ENCODE results near the gene KLHL22.

- TF ChIP-seq POLR2A (IDR thresholded peaks at IDR 0.05) (peak; percentile 20 to 26), CTCF (IDR thresholded peaks at IDR 0.05 in 4 of 5, conservative IDR thresholded peaks at IDR 0.05 in 1 of 5) (no peak)
These were observed 13.9 kb upstream of the KLHL22 start for GRCh38 chr22:20509344-20510047.

Data from gastrocnemius medialis (tissue), 4 donors.